HEK293 (cell line): Measurements from ENCODE around the gene SMIM7.

Experiments used
- CTCF ChIP-seq: fragments of 450-650 bp; formaldehyde crosslinking; IDR thresholded peaks from 2 replicates; pipeline ENCODE4 v1.5.1; 2016; ENCODE audit warnings: missing biosample characterization, missing genetic modification characterization
- SP2 ChIP-seq: fragments of 450-650 bp; formaldehyde crosslinking; IDR thresholded peaks from 2 replicates; pipeline ENCODE4 v1.5.1; 2016; ENCODE audit warnings: missing biosample characterization, missing genetic modification characterization

GRCh38 chr19:16659464-16659831 lies 496 bp downstream of the SMIM7 start:
- no peak for TF ChIP-seq SP2 (tag by site-specific recombination)
- no peak for TF ChIP-seq CTCF
